Esophagus mucosa (tissue), 1 donor: Measurements from ENCODE around the gene SERPINF2. TPM values are rescaled to one million over a fixed set of nuclear protein-coding genes. Genes with fewer than 3 reads are reported as not detected.
"Not testable (repeated sequence)": the region's sequence is repeated elsewhere in the genome, so short reads cannot be mapped to it uniquely, and the experiment has no call there.

Experiments
- ATAC-seq: fragments of 200-7000 bp; cut with Tn5 transposase; one replicate; pipeline ENCODE4 v1.9.1; 2020
- total RNA-seq: library from RNA; stranded (reverse); gene quantifications from one replicate; pipeline ENCODE4 v1.2.4, GENCODE V29; 2023
- donor health status: DM: yes; HTN: yes; CAD: no.

Gene SERPINF2
- total RNA-seq, 1 donor from 2014 or later: 2.7 TPM

GRCh38 chr17:1762901-1763898 is 20.5 kb downstream of the SERPINF2 start:
- ATAC-seq: peak; percentile 41

- peak; percentile 78 for ATAC-seq
Observed at GRCh38 chr17:1764284-1764683, 21.6 kb downstream of the SERPINF2 start.

- ATAC-seq: not testable (repeated sequence)
Observed at GRCh38 chr17:1764705-1765104, 22.0 kb downstream of the SERPINF2 start.

DNA sequence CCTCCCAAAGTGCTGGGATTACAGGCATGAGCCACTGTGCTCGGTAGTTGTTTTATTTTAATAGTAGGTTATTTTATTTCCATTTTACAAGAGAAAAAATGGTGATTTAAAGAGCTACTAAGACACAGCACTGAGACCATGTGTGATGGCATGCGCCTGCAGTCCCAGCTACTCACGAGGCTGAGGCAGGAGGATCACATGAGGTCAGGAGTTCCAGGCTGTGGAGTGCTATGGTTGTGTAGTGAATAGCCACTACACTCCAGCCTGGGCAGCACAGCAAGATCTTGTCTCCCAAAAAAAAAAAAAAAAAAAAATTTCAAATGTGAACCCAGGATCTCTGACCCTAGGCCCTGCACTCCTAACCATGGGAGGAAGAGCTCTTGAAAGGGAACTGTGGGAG is 22.9 kb downstream of the SERPINF2 start:
- no peak for ATAC-seq

GRCh38 chr17:1766382-1767135 is 23.9 kb downstream of the SERPINF2 start:
- no peak for ATAC-seq

GRCh38 chr17:1767358-1767757 is 24.7 kb downstream of the SERPINF2 start:
- ATAC-seq: no peak

- ATAC-seq: peak; percentile 86
Observed at GRCh38 chr17:1769822-1770477, 27.3 kb downstream of the SERPINF2 start.

DNA sequence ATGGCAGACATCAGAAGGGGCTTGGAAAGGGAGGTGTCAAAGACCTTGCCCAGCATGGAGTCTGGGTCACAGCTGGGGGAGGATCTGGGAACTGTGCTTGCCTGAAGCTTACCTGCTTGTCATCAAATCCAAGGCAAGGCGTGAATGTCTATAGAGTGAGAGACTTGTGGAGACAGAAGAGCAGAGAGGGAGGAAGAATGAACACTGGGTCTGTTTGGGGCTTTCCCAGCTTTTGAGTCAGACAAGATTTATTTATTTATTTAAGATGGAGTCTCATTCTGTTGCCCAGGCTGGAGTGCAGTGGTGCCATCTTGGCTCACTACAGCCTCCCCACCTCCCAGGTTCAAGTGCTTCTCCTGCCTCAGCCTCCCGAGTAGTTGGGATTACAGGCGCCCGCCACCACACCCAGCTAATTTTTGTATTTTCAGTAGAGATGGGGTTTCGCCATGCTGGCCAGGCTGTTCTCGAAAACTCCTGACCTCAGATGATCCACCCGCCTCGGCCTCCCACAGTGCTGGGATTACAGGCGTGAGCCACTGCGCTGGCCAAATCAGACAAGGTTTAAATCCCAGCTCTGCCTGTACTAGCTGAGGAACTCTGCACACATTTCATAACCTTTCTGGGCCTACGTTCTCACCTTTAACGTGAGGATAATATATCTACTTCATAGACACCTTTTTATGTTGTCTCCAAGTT is 30.5 kb downstream of the SERPINF2 start:
- peak; percentile 10 for ATAC-seq

- ATAC-seq: no peak
Observed at GRCh38 chr17:1773696-1774181, 31.1 kb downstream of the SERPINF2 start.

GRCh38 chr17:1774390-1775176 is 31.9 kb downstream of the SERPINF2 start:
- no peak for ATAC-seq

- no peak for ATAC-seq
Observed at GRCh38 chr17:1776328-1776727, 33.7 kb downstream of the SERPINF2 start.

- ATAC-seq: peak; percentile 41
Observed at GRCh38 chr17:1776857-1777256, 34.2 kb downstream of the SERPINF2 start.

DNA sequence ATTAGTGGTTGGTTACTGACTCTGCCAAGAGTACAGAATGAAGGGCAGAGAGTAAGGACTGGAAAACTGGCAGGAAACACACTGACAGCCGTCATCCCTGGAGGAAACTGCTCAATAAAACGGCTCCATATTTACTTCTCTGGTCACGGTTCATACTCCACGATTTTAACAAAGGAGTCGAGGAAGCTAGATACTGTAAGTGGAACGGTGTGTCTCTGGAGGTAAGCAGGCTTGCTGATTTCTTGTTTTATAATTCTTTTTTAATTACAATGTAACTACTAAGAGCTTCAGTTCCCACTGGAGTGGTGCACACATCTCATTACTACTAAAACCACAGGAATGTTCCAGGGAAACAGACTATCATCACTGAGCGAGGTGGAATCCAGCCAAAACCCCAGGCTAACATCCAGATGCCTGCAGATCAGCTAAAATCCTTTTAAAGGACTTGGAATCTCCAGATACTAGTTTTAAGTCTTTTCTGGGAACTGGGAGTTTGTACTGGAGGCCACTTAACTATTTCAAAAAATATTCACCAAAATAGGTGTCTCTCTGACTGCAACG is 37.0 kb downstream of the SERPINF2 start:
- no peak for ATAC-seq

DNA sequence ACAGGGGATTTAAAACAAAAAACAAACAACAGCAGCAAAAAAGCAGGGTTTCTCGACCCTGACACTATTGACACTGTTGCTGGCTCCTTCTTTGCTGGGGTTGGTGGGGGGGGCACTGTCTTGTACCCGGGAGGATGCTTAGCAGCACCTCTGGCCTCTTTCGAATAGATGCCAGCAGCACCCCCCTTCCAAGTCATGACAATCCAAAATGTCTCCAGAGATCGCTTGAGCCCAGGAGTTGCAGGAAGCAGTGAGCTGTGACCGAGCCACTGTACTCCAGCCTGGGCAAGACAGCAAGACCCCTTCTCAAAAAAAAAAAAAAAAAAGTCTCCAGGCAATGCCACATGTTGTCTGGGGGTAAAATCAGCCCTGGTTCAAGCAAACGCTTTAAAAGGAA is 39.5 kb downstream of the SERPINF2 start:
- no peak for ATAC-seq

DNA sequence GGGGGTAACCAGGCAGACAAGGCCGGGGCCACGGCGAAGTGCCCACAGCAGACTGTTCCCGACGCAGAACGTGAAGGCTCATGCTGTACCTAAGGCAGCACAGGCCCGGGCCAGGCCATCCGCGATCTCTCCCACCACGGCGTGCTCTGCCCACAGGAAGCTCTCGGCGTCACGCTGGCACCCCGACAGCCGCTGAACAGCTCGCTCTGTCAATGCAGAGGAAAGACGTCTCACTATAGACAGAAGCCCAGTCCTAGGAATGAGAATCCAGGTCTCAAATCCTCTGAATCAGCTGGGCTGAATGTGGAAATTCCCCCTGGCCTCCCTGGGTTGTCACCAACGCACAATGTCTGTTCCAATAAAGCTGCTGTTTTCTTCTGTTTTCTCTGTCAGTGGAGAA is 40.6 kb downstream of the SERPINF2 start:
- ATAC-seq: peak; percentile 16

DNA sequence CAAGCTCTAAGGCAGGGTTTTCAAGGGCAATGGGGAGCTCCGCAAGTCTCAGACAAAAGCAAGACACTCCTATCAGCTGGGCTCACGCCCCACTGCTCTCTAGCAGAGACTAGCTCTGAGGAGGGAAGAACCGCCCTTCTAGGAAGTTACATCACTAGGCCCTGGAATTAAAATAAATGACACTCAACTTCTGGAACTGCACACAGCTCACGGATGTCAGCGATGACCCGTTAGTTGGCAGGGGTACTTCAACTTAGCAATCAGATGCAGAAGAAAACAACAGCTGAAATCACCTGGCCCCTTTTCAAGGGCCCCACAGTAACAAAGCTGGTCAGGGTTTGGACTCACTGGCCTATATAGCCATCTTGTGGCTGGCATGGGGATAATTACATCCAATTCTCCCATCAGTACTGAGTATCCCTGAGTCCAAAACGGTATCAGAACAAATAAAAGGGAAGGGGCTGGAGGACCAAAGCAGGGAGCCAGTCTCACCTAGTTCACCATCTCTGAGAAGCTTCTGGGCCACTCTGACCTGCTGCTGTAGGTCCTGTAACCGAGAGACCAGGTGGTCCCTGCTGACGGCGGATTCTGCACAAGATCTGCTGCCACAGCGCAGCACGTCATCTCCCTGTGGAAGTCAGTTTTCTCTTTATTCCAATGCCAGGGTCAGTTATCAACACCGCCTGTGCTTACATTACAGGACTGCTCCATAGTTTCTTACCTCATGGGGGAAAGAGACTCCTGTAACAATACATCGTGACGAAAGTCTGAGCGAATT is 41.4 kb downstream of the SERPINF2 start:
- ATAC-seq: peak; percentile 65

DNA sequence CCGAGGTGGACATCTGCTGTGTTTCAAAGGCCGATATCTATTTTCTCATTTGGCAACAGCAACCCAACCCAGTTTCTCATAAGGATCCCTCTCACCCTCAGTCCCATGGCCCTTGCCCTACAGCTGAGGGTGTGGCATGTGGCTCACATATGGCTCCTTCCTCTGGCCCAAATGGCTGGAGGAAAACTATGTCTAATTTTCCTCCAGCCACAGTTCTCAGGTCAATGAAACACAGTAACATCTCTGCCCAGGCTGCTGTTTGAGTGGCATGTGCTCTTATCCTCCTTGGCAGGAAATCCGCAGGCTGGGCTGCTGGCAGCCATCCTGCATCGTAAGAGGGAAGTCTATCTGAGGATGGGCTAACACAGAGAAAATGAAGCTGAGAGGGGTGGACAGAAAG is 43.3 kb downstream of the SERPINF2 start:
- no peak for ATAC-seq

DNA sequence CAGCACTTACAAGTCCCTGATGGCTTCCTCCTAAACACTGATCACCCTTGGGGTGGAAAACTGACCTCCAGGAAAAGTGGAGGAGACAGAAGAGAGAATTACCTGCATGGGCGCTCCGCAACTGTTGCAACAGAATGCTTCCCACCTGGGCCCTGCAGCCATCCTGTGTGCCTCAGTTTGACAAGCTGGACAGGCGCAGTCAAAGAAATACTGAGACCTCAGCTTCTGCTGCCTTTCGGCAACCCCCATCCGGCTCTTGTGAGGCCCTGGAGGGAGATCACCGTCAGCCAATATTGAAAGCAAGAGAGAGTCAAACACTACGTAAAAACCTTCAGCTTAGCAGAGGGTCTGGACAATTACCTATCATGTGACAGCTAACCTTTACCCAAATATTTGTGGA is 44.0 kb downstream of the SERPINF2 start:
- ATAC-seq: no peak

- peak; percentile 83 for ATAC-seq
Observed at GRCh38 chr17:1787301-1787902, 44.7 kb downstream of the SERPINF2 start.

DNA sequence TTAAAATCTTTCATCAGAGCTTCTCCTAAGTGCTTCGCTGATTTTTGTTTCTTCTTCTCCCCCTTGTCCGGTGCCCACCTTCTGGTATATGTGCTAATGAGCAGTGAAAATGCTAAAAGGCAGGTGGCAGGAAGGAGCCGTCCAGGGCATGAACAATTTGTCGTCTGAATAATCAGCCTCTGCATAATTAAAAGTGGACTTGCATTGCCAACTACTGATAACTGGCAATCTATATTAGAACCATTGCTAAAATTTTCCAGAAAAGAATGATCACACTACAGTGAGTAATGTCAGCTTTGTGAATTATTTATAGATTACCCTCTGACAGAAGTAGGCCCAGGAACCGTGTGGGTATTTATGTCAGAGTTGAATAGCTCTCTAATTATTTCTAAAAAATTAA is 47.3 kb downstream of the SERPINF2 start:
- ATAC-seq: no peak
